GM18861 (cell line): Measurements from ENCODE around the gene EPM2AIP1.
A peak's percentile ranks its signal among the peaks of the same experiment; 100 is the strongest.
"Not testable (repeated sequence)": the region's sequence is repeated elsewhere in the genome, so short reads cannot be mapped to it uniquely, and the experiment has no call there.

Experiments
- ATAC-seq: cut with Tn5 transposase; IDR thresholded peaks from one replicate; pipeline ENCODE4 v1.9.1; 2021; ENCODE audit not compliant: unreplicated experiment

EPM2AIP1 gene

DNA sequence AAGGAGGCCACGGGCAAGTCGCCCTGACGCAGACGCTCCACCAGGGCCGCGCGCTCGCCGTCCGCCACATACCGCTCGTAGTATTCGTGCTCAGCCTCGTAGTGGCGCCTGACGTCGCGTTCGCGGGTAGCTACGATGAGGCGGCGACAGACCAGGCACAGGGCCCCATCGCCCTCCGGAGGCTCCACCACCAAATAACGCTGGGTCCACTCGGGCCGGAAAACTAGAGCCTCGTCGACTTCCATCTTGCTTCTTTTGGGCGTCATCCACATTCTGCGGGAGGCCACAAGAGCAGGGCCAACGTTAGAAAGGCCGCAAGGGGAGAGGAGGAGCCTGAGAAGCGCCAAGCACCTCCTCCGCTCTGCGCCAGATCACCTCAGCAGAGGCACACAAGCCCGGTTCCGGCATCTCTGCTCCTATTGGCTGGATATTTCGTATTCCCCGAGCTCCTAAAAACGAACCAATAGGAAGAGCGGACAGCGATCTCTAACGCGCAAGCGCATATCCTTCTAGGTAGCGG lies at the start of gene EPM2AIP1:
EPM2AIP1 (minus strand) TSS at position 326 of the 520 bp plus-strand sequence; CDS start at position 272, 54 bp downstream.
- ATAC-seq = peak; percentile 14

DNA sequence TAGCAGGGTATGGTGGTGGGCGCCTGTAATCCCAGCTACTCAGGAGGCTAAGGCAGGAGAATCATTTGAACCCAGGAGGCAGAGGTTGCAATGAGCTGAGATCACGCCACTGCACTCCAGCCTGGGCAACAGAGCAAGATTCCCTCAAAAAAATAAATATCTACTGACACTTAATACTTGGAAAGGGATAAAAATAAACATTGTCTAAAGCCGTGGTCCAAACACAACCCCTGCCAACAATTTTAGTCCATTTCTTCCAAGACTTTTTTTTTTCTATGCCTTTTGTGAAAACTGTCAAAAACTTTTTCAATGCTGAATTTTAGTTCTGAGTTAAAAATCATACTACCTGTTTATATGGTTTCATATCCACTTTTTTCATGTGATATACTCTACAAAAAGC lies 49.8 kb upstream of the EPM2AIP1 start:
- not testable (repeated sequence) for ATAC-seq

DNA sequence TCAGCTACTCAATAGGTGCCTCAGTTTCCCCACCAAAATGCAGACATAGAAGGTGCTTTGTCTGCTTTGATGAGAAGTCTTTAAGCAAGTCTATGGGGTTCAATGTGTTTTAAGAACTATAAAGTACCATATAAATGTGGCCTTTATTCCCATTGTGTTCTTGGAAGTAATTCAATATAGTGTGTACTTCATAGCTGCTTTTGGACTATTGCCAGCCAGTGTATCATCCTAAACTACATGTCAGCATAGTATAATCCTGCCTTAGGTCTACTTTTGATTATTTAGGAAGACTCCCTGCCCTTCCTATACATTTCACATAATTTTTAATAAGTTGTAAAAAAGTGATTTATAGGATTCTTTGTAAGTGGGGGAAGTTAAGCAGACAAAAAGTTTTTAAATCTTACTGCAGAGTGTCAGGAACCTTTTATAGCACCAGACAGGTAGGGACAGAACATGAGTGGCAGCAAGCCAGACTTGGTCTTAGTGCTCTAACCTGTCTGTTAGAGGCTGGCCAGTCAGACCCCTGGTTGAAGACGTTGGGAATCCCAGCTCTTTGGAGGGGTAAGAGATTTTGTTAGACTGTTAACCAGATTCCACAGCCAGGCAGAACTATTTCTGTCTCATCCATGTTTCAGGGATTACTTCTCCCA lies 48.7 kb upstream of the EPM2AIP1 start:
- no peak for ATAC-seq

- ATAC-seq = no peak
Observed at GRCh38 chr3:37040231-37040630, 47.3 kb upstream of the EPM2AIP1 start.

- ATAC-seq = no peak
Observed at GRCh38 chr3:37039161-37039846, 46.4 kb upstream of the EPM2AIP1 start.

DNA sequence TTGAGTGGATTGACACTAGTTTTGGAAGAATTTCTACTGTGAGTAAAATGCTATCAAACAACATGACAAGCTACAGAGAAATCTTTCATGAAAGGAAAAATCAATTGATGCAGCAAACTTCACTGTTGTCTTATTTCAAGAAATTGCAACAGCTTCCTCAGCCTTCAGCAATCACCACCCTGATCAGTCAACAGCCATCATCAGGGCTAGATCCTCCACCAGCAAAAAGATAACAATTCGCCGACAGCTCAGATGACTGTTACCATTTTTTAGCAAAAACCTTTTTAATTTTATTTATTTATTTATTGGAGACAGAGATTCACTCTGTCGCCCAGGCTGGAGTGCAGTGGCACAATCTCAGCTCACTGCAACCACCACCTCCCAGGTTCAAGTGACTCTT lies 44.4 kb upstream of the EPM2AIP1 start:
- ATAC-seq = no peak

GRCh38 chr3:37032961-37033360 lies 40.0 kb upstream of the EPM2AIP1 start:
- ATAC-seq = no peak

GRCh38 chr3:37031096-37031682 lies 38.3 kb upstream of the EPM2AIP1 start:
- ATAC-seq = no peak

DNA sequence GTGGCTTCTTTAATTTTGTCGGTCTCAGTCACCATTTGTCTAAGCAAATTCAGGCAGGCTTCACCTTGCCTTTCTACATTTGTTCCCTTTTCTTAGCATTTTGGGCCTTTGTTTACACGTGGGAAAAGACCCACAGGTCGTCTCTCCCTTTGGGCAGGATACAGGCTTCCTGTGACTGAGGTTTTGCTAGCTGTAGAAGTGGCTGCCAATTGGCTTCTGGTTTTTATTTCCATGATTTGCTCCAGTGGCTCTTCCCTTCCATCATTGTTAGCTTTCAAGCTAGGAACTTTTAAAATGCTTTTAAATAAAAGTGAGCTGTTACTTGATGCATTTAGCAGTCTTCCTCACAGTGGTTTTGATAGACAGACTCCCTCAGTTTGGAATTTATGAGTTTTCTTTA lies 37.7 kb upstream of the EPM2AIP1 start:
- no peak for ATAC-seq

DNA sequence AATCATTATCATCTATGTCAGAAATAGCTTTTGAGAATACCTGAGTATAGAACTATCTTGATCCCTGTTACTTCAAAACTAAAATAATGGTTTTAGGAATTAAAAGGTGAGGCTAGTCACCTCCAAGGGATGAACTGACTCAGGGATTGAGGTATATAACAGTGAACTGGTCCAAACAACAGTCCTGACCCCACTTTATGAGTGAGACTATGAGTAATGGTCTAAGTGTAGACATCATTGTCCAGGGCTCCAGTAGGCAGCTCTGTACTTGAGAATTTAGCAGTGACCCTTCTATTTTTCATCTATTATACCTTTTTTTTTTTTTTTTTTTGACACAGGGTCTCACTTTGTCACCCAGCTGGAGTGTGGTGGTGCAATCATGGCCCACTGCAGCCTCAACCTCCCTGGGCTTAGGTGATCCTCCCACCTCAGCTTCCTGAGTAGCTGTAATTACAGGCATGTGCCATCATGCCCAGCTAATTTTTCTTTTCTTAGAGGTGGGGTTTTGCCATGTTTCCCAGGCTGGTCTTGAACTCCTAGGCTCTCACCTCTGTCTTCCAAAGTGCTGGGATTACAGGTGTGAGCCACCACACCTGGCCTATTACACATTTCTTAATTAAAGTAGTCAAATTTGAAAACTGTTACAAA lies 36.7 kb upstream of the EPM2AIP1 start:
- no peak for ATAC-seq

GRCh38 chr3:37029111-37029510 lies 36.2 kb upstream of the EPM2AIP1 start:
- no peak for ATAC-seq

GRCh38 chr3:37028329-37028728 lies 35.4 kb upstream of the EPM2AIP1 start:
- ATAC-seq = no peak

- ATAC-seq = no peak
Observed at GRCh38 chr3:37026851-37027250, 33.9 kb upstream of the EPM2AIP1 start.

DNA sequence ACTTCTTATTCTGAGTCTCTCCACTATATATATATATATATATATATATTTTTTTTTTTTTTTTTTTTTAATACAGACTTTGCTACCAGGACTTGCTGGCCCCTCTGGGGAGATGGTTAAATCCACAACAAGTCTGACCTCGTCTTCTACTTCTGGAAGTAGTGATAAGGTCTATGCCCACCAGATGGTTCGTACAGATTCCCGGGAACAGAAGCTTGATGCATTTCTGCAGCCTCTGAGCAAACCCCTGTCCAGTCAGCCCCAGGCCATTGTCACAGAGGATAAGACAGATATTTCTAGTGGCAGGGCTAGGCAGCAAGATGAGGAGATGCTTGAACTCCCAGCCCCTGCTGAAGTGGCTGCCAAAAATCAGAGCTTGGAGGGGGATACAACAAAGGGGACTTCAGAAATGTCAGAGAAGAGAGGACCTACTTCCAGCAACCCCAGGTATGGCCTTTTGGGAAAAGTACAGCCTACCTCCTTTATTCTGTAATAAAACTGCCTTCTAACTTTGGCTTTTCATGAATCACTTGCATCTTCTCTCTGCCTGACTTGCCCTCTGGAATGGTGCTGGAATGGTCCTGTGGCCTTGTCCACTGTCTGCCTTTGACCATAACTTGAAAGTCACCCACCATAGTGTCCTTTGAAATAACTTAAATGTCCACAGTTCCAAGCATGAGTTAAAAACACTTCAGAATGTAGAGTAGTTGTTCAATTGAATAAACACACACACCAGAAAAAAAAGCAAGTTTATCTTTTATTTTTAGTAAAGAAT lies 32.8 kb upstream of the EPM2AIP1 start:
- no peak for ATAC-seq

DNA sequence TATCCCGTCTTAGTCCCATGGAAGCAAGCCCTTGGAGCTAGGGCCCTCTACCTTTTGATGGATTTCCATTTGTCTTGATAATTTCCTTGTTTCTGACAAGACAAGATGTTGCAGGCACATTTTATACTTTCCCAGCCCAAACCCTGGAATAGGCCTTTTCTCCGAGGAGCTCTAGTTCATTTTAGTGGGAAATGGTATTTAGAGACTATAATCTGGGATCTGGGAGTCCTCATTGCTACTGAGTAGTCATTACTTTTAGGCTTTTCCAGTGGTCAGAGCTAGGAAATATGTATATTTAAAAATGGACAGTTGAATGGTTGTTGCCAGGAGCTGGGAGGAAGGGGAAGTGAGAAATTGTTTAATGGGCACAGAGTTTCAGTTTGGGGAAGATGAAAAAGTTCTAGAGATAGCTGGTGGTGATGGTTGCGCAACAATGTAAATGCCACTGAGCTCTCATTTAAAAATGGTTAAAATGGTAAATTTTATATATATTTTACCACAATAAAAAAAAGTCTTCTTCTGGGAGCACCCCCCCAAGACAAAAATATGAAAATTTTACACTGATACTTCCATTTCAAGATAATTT lies 32.0 kb upstream of the EPM2AIP1 start:
- no peak for ATAC-seq

DNA sequence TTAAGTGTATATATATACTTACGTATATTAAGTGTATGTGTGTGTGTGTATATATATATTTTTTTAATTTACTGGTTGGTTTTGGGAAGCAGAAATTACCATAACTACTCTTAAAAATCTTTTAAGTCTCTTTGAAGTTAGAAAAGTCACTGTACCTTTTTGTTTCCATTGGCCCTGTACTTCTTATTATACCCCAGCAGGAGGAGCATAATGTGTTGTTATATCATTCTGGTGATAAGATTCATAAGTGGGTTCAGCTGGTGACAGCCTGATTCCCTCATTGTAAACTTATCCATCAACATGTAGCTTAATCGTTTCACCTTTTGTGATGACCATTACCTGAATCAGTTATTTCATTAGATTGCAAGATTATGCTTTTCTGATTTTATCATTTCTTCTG lies 31.2 kb upstream of the EPM2AIP1 start:
- ATAC-seq = no peak

GRCh38 chr3:37017683-37018082 lies 24.8 kb upstream of the EPM2AIP1 start:
- no peak for ATAC-seq

GRCh38 chr3:37016903-37017302 lies 24.0 kb upstream of the EPM2AIP1 start:
- ATAC-seq = no peak

- no peak for ATAC-seq
Observed at GRCh38 chr3:37015642-37016041, 22.7 kb upstream of the EPM2AIP1 start.

DNA sequence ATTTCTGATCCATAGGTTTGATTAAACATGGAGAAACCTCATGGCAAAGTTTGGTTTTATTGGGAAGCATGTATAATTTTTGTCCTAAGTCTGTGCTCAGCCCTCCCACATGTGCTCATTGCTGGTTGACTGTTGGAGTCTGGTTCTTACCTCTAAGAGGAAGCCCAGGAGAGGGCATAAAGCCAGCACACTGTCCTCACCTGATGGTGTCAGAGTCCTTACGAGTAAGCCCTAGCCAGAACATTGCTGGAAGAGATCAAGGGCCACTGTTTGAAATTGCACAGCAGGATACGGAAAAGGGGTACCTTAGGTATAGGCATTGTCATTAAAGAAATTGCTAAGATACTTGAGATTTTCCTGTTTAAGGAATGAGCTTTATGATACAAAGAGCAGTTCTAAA lies 21.7 kb upstream of the EPM2AIP1 start:
- ATAC-seq = no peak
